ENCODE data around the gene OR10G6.
"Not testable (repeated sequence)": the region's sequence is repeated elsewhere in the genome, so short reads cannot be mapped to it uniquely, and the experiment has no call there.

The OR10G6 gene

DNA sequence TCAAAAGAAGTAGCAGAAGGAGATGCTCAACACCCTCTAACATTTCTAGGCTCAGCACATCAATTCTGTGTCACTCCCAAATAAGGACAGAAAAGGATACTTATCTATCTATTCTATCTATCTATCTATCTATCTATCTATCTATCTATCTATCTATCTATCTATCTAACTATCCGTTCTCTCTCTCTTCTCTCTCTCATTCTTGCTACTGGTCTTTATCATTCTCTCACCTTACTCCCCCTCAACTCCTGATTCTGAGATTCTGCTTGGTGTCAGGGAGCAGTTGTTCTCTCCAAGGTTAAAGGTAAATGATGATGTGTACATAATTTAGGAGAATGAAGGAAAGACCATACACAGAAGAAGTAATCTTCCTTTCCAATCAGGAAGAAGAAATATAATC is at the start of gene OR10G6:
OR10G6 (minus strand) TSS at position 43 of the 400 bp plus-strand sequence; CDS start at position 43, 0 bp downstream.
- DNase-seq, result no peak

DNA sequence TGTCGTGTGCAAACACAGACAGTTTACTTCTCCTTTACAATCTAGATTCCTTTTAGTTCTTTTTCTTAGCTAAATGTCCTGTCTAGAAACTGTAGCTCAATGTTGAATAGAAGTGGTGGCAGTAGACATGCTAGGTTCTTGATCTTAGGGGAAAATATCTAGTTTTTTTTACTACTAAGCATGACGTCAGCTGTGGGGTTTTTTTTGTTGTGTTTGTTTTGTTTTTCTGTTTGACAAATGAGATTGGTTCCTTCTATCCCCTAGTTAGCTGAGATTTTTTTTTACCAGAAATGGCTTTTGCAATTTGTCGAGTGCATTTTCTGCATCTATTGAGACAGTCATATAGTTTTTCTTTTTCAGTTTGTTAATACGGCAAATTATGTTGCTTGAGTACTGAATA is 48.5 kb upstream of the OR10G6 start:
- DNase-seq, result no peak

DNA sequence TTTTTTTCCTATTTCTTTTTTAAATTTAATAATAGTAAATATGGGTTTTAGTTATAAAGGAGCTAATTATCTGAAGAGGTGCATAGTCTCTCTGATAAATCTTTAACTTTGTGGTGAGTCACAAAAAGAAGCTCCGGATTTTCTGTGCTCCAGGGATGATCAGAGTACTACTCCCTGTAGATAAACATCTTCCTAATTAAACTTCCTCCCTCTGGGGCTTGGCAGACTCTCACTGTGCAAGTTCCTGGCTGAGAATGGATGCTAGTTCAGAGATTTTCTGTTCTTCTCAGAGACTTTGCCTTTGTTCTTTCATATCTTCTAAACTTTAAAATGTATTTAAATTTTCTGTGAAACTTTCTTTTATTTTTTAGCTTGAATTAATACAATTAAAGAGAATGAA is 46.3 kb upstream of the OR10G6 start, which contains the start of gene OR10G7:
OR10G7 (minus strand) TSS at position 72 of the 400 bp plus-strand sequence. CDS start 2,324 bp downstream, outside the sequence.
- DNase-seq, result no peak

GRCh38 chr11:124039557-124039956 is 44.6 kb upstream of the OR10G6 start:
- no peak for DNase-seq

- DNase-seq, result no peak
Observed at GRCh38 chr11:124036666-124037065, 41.7 kb upstream of the OR10G6 start.

- DNase-seq, result no peak
Observed at GRCh38 chr11:124026498-124026897, 31.5 kb upstream of the OR10G6 start, which contains the start of gene OR10G8. Gene OR10G8 (plus strand): TSS chr11:124026798. CDS start chr11:124029623, 2,825 bp downstream.

GRCh38 chr11:124015837-124016236 is 20.9 kb upstream of the OR10G6 start:
- DNase-seq, result not testable (repeated sequence)

GRCh38 chr11:124012697-124013096 is 17.7 kb upstream of the OR10G6 start, which contains the start of gene OR10G4:
Gene OR10G4 (plus strand): TSS chr11:124012997. CDS start chr11:124015575, 2,578 bp downstream.
- DNase-seq, result no peak

- DNase-seq, result no peak
Observed at GRCh38 chr11:123979311-123979710, 15.7 kb downstream of the OR10G6 start.

- no peak for DNase-seq
Observed at GRCh38 chr11:123977731-123978347, 17.1 kb downstream of the OR10G6 start, which contains the start of gene OR10S1. Gene OR10S1 (minus strand): TSS chr11:123977781. CDS start chr11:123977664, 117 bp downstream.

- no peak for DNase-seq
Observed at GRCh38 chr11:123976770-123977560, 18.0 kb downstream of the OR10G6 start.

DNA sequence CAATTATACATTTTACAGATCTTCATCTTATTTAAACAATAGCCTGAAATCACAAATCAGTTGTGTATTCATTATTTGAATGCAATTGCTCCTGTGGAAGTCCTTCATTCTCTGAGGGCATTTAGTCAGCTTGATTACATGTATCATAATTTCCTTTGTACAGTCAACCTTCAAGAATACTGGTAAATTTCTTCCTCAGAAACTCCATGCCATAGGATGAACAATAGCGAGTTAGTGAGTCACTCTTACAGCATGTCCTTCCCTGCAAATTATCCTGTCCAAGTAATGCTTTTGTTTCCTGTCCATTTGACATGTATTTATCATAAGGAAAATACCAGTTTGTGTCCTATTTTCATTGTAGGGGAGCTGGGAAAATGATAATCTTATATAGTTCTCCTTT is 21.1 kb downstream of the OR10G6 start:
- no peak for DNase-seq

DNA sequence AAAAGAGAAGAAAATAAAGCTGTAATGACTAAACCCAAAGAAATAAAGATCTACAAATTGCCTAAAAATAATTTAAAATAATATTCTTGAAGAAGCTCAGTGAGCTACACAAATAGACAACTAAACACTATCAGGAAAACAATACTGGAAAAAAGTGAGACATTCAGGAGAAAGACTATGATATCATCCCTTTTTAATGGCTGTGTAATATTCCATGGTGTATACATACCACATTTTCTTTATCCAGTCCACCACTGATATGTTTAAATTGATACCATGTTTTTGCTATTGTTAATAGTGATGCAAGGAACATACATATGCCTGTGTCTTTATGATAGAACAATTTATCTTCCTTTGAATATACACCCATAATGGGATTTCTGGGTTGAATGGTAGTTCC is 38.2 kb downstream of the OR10G6 start:
- DNase-seq, result no peak

GRCh38 chr11:123945132-123945531 is 49.8 kb downstream of the OR10G6 start:
- no peak for DNase-seq

Measured in hematopoietic multipotent progenitor cell treated with erythropoietin and hydrocortisone succinate and interleukin-3 and kit ligand, for 4 days (in vitro differentiated cells).